Activated CD8-positive, alpha-beta T cell treated with anti-CD3 and anti-CD28 coated beads for 36 hours (primary cell): Measurements from ENCODE around the gene MXD3. TPM values are rescaled to one million over a fixed set of nuclear protein-coding genes. Genes with fewer than 3 reads are reported as not detected.

Experiments used
- ATAC-seq: fragments of 200-7000 bp; cut with Tn5 transposase; one replicate; pipeline ENCODE4 v1.10.0; 2021; ENCODE audit warnings: mild to moderate bottlenecking, moderate library complexity
- CTCF ChIA-PET: fragments of 350-600 bp; sonication (Branson Sonifier 250); formaldehyde crosslinking; loops from one replicate; lab custom pipeline; 2021; ENCODE audit warnings: antibody characterized with exemption; lab: Charles Lee
- POLR2A ChIA-PET: fragments of 350-600 bp; sonication (Branson Sonifier 250); formaldehyde crosslinking; loops from one replicate; lab custom pipeline; 2021; ENCODE audit warnings: antibody characterized with exemption; lab: Charles Lee
- DNase-seq: peaks from one replicate; pipeline ENCODE4 v3.0.0-alpha.2; 2020
- H3K27ac Mint-ChIP-seq: one replicate; pipeline ENCODE4 v1.8.0; 2021; ENCODE audit warnings: mild to moderate bottlenecking, mixed read lengths
- H3K27me3 Mint-ChIP-seq: one replicate; pipeline ENCODE4 v1.8.0; 2021; ENCODE audit warnings: mixed read lengths
- H3K36me3 Mint-ChIP-seq: one replicate; pipeline ENCODE4 v1.8.0; 2021; ENCODE audit warnings: low read depth, mixed read lengths
- H3K4me1 Mint-ChIP-seq: one replicate; pipeline ENCODE4 v1.8.0; 2021; ENCODE audit warnings: low read depth, mixed read lengths
- H3K4me3 Mint-ChIP-seq: one replicate; pipeline ENCODE4 v1.8.0; 2021; ENCODE audit warnings: mild to moderate bottlenecking, moderate library complexity, mixed read lengths
- H3K9me3 Mint-ChIP-seq: one replicate; pipeline ENCODE4 v1.8.0; 2021; ENCODE audit warnings: mixed read lengths
- CTCF ChIP-seq: fragments of 200-600 bp; IDR thresholded peaks from one replicate; pipeline ENCODE4 v1.8.0; 2022; ENCODE audit warnings: antibody characterized with exemption, mild to moderate bottlenecking
- intact Hi-C: fragments of 100-400 bp; cut with micrococcal nuclease; formaldehyde crosslinking; loops from one replicate; pipeline ENCODE4 v1.10.0; 2022
- total RNA-seq, 2 experiments: library from RNA; stranded (reverse); gene quantifications; one replicate each; pipeline ENCODE4 v1.2.3, GENCODE V29; 2021

Gene MXD3
- total RNA-seq, 2 experiments from 2014 or later, result 19.3 to 25.1 TPM

GRCh38 chr5:177332896-177333260, 21.2 kb upstream of the MXD3 start:
- Mint-ChIP-seq H3K4me3 (no peak overlapping the region), H3K4me1 (peaks cover 7% of the 10 kb centered on the region), H3K27ac (no peak overlapping the region), H3K9me3 (no peaks in the 10 kb centered on the region), H3K27me3 (no peaks in the 10 kb centered on the region), H3K36me3 (peaks cover 34% of the 10 kb centered on the region)
- CTCF ChIA-PET, result interaction anchor here (0.8 to 7.1 kb wide), 3 partner anchors 15 to 57 kb away, joined by 3 to 41 read pairs (median 5); no protein-coding TSS in a partner anchor
- TF ChIP-seq CTCF, result no peak
- POLR2A ChIA-PET, result interaction anchor here (2.0 kb wide), 2 partner anchors 13 to 18 kb away, joined by 6 to 8 read pairs; no protein-coding TSS in a partner anchor
- ATAC-seq, result no peak
- intact Hi-C loops, result no loop called here
- no peak for DNase-seq

- DNase-seq (no peak), ATAC-seq (no peak)
- Mint-ChIP-seq H3K36me3 (peaks cover 30% of the 10 kb centered on the region), H3K9me3 (no peaks in the 10 kb centered on the region), H3K27ac (peak overlapping the region; percentile 9), H3K27me3 (no peaks in the 10 kb centered on the region), H3K4me3 (no peak overlapping the region), H3K4me1 (peaks cover 12% of the 10 kb centered on the region)
- ChIA-PET CTCF (interaction anchor here (0.8 to 7.1 kb wide), 3 partner anchors 15 to 57 kb away, joined by 3 to 41 read pairs (median 5); no protein-coding TSS in a partner anchor), POLR2A (interaction anchor here (1.2 to 2.0 kb wide), 4 partner anchors 12 to 168 kb away, joined by 3 to 8 read pairs (median 5); partner anchors contain the start of gene LMAN2)
- no peak for TF ChIP-seq CTCF
- intact Hi-C loops, result no loop called here
Measured at GRCh38 chr5:177332031-177332895, 20.6 kb upstream of the MXD3 start.

GRCh38 chr5:177330991-177331842, 19.5 kb upstream of the MXD3 start:
- POLR2A ChIA-PET, result interaction anchor here (1.0 to 2.0 kb wide), 6 partner anchors 11 to 169 kb away, joined by 3 to 8 read pairs (median 4); partner anchors contain the start of gene LMAN2
- intact Hi-C loops, result no loop called here
- ATAC-seq, result no peak

GRCh38 chr5:177329883-177330282, 18.2 kb upstream of the MXD3 start:
- Mint-ChIP-seq H3K27me3 (no peaks in the 10 kb centered on the region), H3K9me3 (no peaks in the 10 kb centered on the region), H3K36me3 (peaks cover 19% of the 10 kb centered on the region)

More at GRCh38 chr5:177330991-177331842, 19.5 kb upstream of the MXD3 start:
- DNase-seq, result no peak
- H3K4me3 Mint-ChIP-seq, result no peak overlapping the region
- H3K27me3 Mint-ChIP-seq, result no peaks in the 10 kb centered on the region
- H3K36me3 Mint-ChIP-seq, result peaks cover 25% of the 10 kb centered on the region
- peaks cover 9% of the 10 kb centered on the region for H3K4me1 Mint-ChIP-seq
- peak overlapping the region; percentile 10 for H3K27ac Mint-ChIP-seq
- TF ChIP-seq CTCF, result no peak
- H3K9me3 Mint-ChIP-seq, result no peaks in the 10 kb centered on the region
- CTCF ChIA-PET, result interaction anchor here (7.1 kb wide), 1 partner anchor 13 kb away, joined by 41 read pairs; no protein-coding TSS in a partner anchor

More at GRCh38 chr5:177329883-177330282, 18.2 kb upstream of the MXD3 start:
- DNase-seq (no peak), ATAC-seq (no peak)
- Mint-ChIP-seq H3K4me3 (no peak overlapping the region), H3K4me1 (peaks cover 9% of the 10 kb centered on the region), H3K27ac (no peak overlapping the region)
- CTCF ChIA-PET, result no interaction called here
- TF ChIP-seq CTCF, result no peak
- intact Hi-C loops, result no loop called here
- POLR2A ChIA-PET, result interaction anchor here (1.3 kb wide), 1 partner anchor 13 kb away, joined by 4 read pairs; no protein-coding TSS in a partner anchor
